Measurements from ENCODE around the gene LZTS3.
"Not testable (repeated sequence)": the region's sequence is repeated elsewhere in the genome, so short reads cannot be mapped to it uniquely, and the experiment has no call there.

The LZTS3 gene

GRCh38 chr20:3202965-3203314 lies 29.6 kb upstream of the LZTS3 start:
- H3K27me3 ChIP-seq (ENCODE audit: insufficient read depth, low read length), result no peaks in the 10 kb centered on the region
- H2AFZ ChIP-seq (ENCODE audit: low read depth, low read length), result no peak overlapping the region
- H3K9me3 ChIP-seq (ENCODE audit: low read length), result no peaks in the 10 kb centered on the region
- H3K36me3 ChIP-seq (ENCODE audit: insufficient read depth, low read length), result peaks cover 29% of the 10 kb centered on the region
- peaks cover 8% of the 10 kb centered on the region for H3K4me1 ChIP-seq (ENCODE audit: insufficient read depth, low read length)
- H3K4me3 ChIP-seq (ENCODE audit: low read length), result peak overlapping the region; percentile 96

- peaks cover 44% of the 10 kb centered on the region for H3K36me3 ChIP-seq (ENCODE audit: insufficient read depth, low read length)
- no peak overlapping the region for H2AFZ ChIP-seq (ENCODE audit: low read depth, low read length)
- H3K4me1 ChIP-seq (ENCODE audit: insufficient read depth, low read length), result peaks cover 7% of the 10 kb centered on the region
- H3K27me3 ChIP-seq (ENCODE audit: insufficient read depth, low read length), result no peaks in the 10 kb centered on the region
- H3K4me3 ChIP-seq (ENCODE audit: low read length), result no peak overlapping the region
- no peaks in the 10 kb centered on the region for H3K9me3 ChIP-seq (ENCODE audit: low read length)
Measured at GRCh38 chr20:3199976-3200755, 26.8 kb upstream of the LZTS3 start.

- Histone ChIP-seq H3K36me3 (ENCODE audit: insufficient read depth, low read length) (peaks cover 53% of the 10 kb centered on the region), H3K9me3 (ENCODE audit: low read length) (no peaks in the 10 kb centered on the region), H2AFZ (ENCODE audit: low read depth, low read length) (no peak overlapping the region), H3K27me3 (ENCODE audit: insufficient read depth, low read length) (no peaks in the 10 kb centered on the region), H3K4me1 (ENCODE audit: insufficient read depth, low read length) (peaks cover 7% of the 10 kb centered on the region), H3K4me3 (ENCODE audit: low read length) (no peak overlapping the region)
Measured at GRCh38 chr20:3199206-3199605, 25.9 kb upstream of the LZTS3 start.

- Histone ChIP-seq H3K36me3 (ENCODE audit: insufficient read depth, low read length) (peaks cover 76% of the 10 kb centered on the region), H3K9me3 (ENCODE audit: low read length) (no peaks in the 10 kb centered on the region), H2AFZ (ENCODE audit: low read depth, low read length) (no peak overlapping the region), H3K4me3 (ENCODE audit: low read length) (no peak overlapping the region), H3K27me3 (ENCODE audit: insufficient read depth, low read length) (no peaks in the 10 kb centered on the region), H3K4me1 (ENCODE audit: insufficient read depth, low read length) (no peaks in the 10 kb centered on the region)
Measured at GRCh38 chr20:3195590-3196237, 22.4 kb upstream of the LZTS3 start.

- Histone ChIP-seq H3K4me1 (ENCODE audit: insufficient read depth, low read length) (no peaks in the 10 kb centered on the region), H3K9me3 (ENCODE audit: low read length) (no peaks in the 10 kb centered on the region), H3K36me3 (ENCODE audit: insufficient read depth, low read length) (peaks cover 75% of the 10 kb centered on the region), H3K4me3 (ENCODE audit: low read length) (no peak overlapping the region), H2AFZ (ENCODE audit: low read depth, low read length) (no peak overlapping the region), H3K27me3 (ENCODE audit: insufficient read depth, low read length) (no peaks in the 10 kb centered on the region)
Measured at GRCh38 chr20:3194617-3195280, 21.4 kb upstream of the LZTS3 start.

GRCh38 chr20:3193806-3194616 lies 20.7 kb upstream of the LZTS3 start:
- H3K36me3 ChIP-seq (ENCODE audit: insufficient read depth, low read length), result peaks cover 75% of the 10 kb centered on the region

GRCh38 chr20:3192226-3193015 lies 19.1 kb upstream of the LZTS3 start:
- H3K9me3 ChIP-seq (ENCODE audit: low read length), result no peaks in the 10 kb centered on the region
- peaks cover 71% of the 10 kb centered on the region for H3K36me3 ChIP-seq (ENCODE audit: insufficient read depth, low read length)
- H2AFZ ChIP-seq (ENCODE audit: low read depth, low read length), result no peak overlapping the region
- H3K27me3 ChIP-seq (ENCODE audit: insufficient read depth, low read length), result no peaks in the 10 kb centered on the region
- H3K4me1 ChIP-seq (ENCODE audit: insufficient read depth, low read length), result no peaks in the 10 kb centered on the region
- no peak overlapping the region for H3K4me3 ChIP-seq (ENCODE audit: low read length)

More at GRCh38 chr20:3193806-3194616, 20.7 kb upstream of the LZTS3 start:
- H3K4me3 ChIP-seq (ENCODE audit: low read length), result no peak overlapping the region
- H3K27me3 ChIP-seq (ENCODE audit: insufficient read depth, low read length), result no peaks in the 10 kb centered on the region
- H2AFZ ChIP-seq (ENCODE audit: low read depth, low read length), result no peak overlapping the region
- no peaks in the 10 kb centered on the region for H3K4me1 ChIP-seq (ENCODE audit: insufficient read depth, low read length)
- no peaks in the 10 kb centered on the region for H3K9me3 ChIP-seq (ENCODE audit: low read length)

- H3K4me3 ChIP-seq (ENCODE audit: low read length), result no peak overlapping the region
- H3K4me1 ChIP-seq (ENCODE audit: insufficient read depth, low read length), result no peaks in the 10 kb centered on the region
- H2AFZ ChIP-seq (ENCODE audit: low read depth, low read length), result no peak overlapping the region
- H3K36me3 ChIP-seq (ENCODE audit: insufficient read depth, low read length), result peaks cover 63% of the 10 kb centered on the region
- no peaks in the 10 kb centered on the region for H3K9me3 ChIP-seq (ENCODE audit: low read length)
- H3K27me3 ChIP-seq (ENCODE audit: insufficient read depth, low read length), result no peaks in the 10 kb centered on the region
Measured at GRCh38 chr20:3190681-3191111, 17.3 kb upstream of the LZTS3 start.

- H3K9me3 ChIP-seq (ENCODE audit: low read length), result no peaks in the 10 kb centered on the region
- H2AFZ ChIP-seq (ENCODE audit: low read depth, low read length), result no peak overlapping the region
- H3K4me1 ChIP-seq (ENCODE audit: insufficient read depth, low read length), result no peaks in the 10 kb centered on the region
- H3K4me3 ChIP-seq (ENCODE audit: low read length), result no peak overlapping the region
- H3K36me3 ChIP-seq (ENCODE audit: insufficient read depth, low read length), result peaks cover 53% of the 10 kb centered on the region
- no peaks in the 10 kb centered on the region for H3K27me3 ChIP-seq (ENCODE audit: insufficient read depth, low read length)
Measured at GRCh38 chr20:3189561-3190131, 16.3 kb upstream of the LZTS3 start.

GRCh38 chr20:3188823-3189413 lies 15.6 kb upstream of the LZTS3 start:
- Histone ChIP-seq H3K9me3 (ENCODE audit: low read length) (no peaks in the 10 kb centered on the region), H3K36me3 (ENCODE audit: insufficient read depth, low read length) (peaks cover 46% of the 10 kb centered on the region), H2AFZ (ENCODE audit: low read depth, low read length) (no peak overlapping the region), H3K4me1 (ENCODE audit: insufficient read depth, low read length) (no peaks in the 10 kb centered on the region), H3K4me3 (ENCODE audit: low read length) (no peak overlapping the region), H3K27me3 (ENCODE audit: insufficient read depth, low read length) (no peaks in the 10 kb centered on the region)

GRCh38 chr20:3187861-3188260 lies 14.5 kb upstream of the LZTS3 start:
- H3K36me3 ChIP-seq (ENCODE audit: insufficient read depth, low read length), result peaks cover 40% of the 10 kb centered on the region
- H3K4me3 ChIP-seq (ENCODE audit: low read length); H3K9me3 ChIP-seq (ENCODE audit: low read length); H3K27me3 ChIP-seq (ENCODE audit: insufficient read depth, low read length); H3K4me1 ChIP-seq (ENCODE audit: insufficient read depth, low read length); H2AFZ ChIP-seq (ENCODE audit: low read depth, low read length): not testable (repeated sequence)

Data from neuron (in vitro differentiated cells).